DMS 273 treated with DMSO at 0.1 percent for 48 hours (cell line): ENCODE measurements around the gene RND3.
A peak's percentile ranks its signal among the peaks of the same experiment; 100 is the strongest.

Source experiments
- DNase-seq: peaks from one replicate; lab custom pipeline; 2025; lab: John Stamatoyannopoulos, UW

RND3 gene

GRCh38 chr2:150441226-150441625 lies 46.2 kb downstream of the RND3 start:
- no peak for DNase-seq

GRCh38 chr2:150438654-150439053 lies 48.8 kb downstream of the RND3 start:
- no peak for DNase-seq

DNA sequence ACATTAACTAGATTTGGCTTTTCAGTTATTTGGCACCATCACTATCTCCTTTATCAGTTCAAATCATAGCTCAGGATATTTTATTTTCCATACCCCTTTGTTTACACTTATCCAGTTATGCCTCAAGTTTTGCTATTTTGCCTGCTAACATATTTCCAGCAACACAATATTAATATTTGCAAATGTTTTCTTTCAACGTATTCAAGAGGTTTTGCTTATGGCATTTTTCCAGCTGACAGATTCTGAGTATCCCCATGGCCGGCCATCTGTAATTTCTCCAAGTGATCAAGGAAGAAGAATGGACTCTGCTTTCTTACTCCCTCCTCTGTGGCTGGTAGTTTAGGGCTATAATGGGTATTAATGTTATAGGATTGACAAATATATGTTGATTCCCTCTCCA lies 49.4 kb downstream of the RND3 start:
- DNase-seq: no peak

GRCh38 chr2:150432312-150432625 lies 55.2 kb downstream of the RND3 start:
- DNase-seq: peak; percentile 80

- peak; percentile 41 for DNase-seq
Measured at GRCh38 chr2:150431561-150432311, 55.7 kb downstream of the RND3 start.

DNA sequence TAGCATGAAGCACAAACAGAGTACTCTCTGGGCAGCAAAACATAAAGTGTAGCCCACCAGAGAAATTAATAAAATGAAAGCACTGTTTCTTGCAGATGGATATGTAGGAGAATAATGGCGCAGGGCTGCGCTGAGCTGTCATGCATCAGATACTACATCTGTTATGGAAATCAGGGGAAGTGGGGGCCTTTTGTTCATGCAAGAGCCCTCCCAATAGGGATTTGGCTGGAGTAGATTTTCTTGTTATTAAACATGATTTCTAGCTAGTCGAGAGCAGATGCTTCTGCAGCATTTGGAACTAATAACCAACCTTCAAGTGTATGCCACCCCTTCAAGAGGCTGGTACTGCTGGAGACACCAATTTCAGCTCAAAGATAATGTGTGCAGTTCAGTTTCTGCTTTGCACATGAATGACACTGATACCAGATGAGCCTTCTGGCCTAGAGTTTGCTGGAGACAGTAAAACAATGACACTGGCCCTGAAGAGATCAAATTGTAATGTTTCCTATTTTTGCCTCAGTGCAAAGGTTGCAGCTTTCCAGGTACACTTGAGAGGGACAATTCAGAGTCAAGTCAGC lies 58.0 kb downstream of the RND3 start:
- DNase-seq: peak; percentile 38

- DNase-seq: no peak
Measured at GRCh38 chr2:150428641-150429040, 58.8 kb downstream of the RND3 start.

DNA sequence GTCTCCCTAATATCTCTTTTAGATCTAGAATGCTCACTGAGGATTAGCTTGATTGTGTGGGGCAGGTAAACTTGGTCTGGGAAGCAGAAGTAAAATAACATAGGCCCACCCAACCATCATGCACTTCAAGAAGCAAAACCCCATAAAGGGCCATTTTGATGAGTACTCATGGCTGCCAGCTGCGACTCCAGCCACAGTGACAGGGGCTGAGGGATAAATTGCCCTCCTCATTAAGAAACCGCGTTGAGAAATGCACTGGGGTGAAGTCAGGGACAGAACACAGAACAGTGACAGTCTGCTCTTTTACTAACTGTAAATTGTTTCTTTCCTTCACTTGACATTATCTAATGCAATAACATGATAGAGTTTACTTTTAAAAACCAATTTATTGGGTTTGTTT lies 60.2 kb downstream of the RND3 start:
- no peak for DNase-seq

GRCh38 chr2:150426724-150427123 lies 60.7 kb downstream of the RND3 start:
- no peak for DNase-seq

GRCh38 chr2:150426315-150426714 lies 61.2 kb downstream of the RND3 start:
- DNase-seq: no peak

- DNase-seq: no peak
Measured at GRCh38 chr2:150425121-150425955, 62.1 kb downstream of the RND3 start.

DNA sequence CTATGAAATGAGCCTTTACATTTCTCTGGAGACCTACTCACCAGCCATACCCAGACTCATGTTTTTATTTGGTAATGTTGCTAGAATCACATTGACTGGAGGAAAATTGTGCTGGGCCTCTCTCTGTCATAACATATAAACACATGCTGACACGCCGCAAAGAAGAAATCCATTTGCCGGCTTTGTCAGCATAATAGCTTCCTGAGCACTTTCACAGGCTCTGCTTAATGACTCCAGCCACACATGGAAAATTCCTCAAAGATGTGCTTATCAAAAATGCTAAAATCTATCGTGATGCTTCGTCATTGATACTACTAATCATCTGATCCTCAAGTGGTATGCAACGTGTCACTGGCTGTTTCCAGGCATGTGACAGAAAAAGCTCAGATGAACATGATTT lies 63.1 kb downstream of the RND3 start:
- DNase-seq: no peak

GRCh38 chr2:150421126-150421651 lies 66.3 kb downstream of the RND3 start:
- no peak for DNase-seq

DNA sequence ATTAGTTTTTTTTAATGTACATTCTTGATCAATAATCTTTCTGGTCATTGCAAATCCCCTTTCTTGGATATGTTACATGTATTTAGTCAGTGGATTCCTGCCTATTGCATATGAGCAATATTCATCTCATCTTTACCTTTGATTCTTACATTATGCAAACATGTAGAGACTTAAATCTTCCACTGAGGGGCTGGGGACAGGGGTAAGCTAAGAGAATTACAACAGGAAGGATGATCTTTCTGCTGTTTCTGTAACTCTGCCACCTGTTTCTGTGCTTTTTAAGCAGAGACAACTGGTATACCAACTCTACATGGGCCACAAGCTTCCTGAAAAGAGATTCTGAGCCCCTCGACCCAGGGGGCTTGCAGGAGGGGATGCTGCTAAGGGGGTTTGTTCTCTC lies 68.6 kb downstream of the RND3 start:
- no peak for DNase-seq
